B cell (primary cell): ENCODE data around the gene RECK. TPM values are rescaled to one million over a fixed set of nuclear protein-coding genes. Genes with fewer than 3 reads are reported as not detected.

Experiments
- ATAC-seq: fragments of 200-7000 bp; cut with Tn5 transposase; one replicate; pipeline ENCODE4 v1.10.0; 2021; ENCODE audit warnings: low read depth, mild to moderate bottlenecking, moderate number of reproducible peaks, moderate library complexity
- CTCF ChIA-PET: fragments of 350-600 bp; sonication (Branson Sonifier 250); formaldehyde crosslinking; loops from one replicate; lab custom pipeline; 2021; ENCODE audit warnings: antibody characterized with exemption, inconsistent platforms; lab: Charles Lee
- POLR2A ChIA-PET: fragments of 350-600 bp; sonication (Branson Sonifier 250); formaldehyde crosslinking; loops from one replicate; lab custom pipeline; 2021; ENCODE audit warnings: antibody characterized with exemption; lab: Charles Lee
- DNase-seq: peaks from one replicate; pipeline ENCODE4 v3.0.0; 2013
- H2AFZ ChIP-seq: 2 replicates; pipeline ENCODE4 v1.6.1; 2012; ENCODE audit warnings: mild to moderate bottlenecking, low read depth, low read length; ENCODE audit not compliant: insufficient read depth, poor library complexity, severe bottlenecking
- H3K27ac ChIP-seq, 2 donors: 1 replicate in 1 of 2; 2 replicates in 1 of 2; pipeline ENCODE4 v1.5.1; 2012 to 2013; ENCODE audit warnings: low read length in 2 of 2, mild to moderate bottlenecking in 2 of 2, moderate library complexity in 1 of 2
- H3K27me3 ChIP-seq, 4 experiments: fragments of 200-600 bp in 1 of 4; sonication (generic) in 1 of 4; replicated peaks in 1 of 4; 1 replicate in 2 of 4; 2 replicates in 2 of 4; pipeline versions ENCODE4 v1.6.1 to v1.7.0; 2013 to 2016; ENCODE audit warnings: low read length in 3 of 4, mild to moderate bottlenecking in 2 of 4, mixed read lengths in 1 of 4, moderate library complexity in 1 of 4; ENCODE audit not compliant: insufficient read depth in 4 of 4, control insufficient read depth in 3 of 4; ENCODE audit errors: control extremely low read depth in 1 of 4
- H3K36me3 ChIP-seq, 2 experiments: replicated peaks in 1 of 2; 1 replicate in 1 of 2; 2 replicates in 1 of 2; pipeline versions ENCODE4 v1.6.1 to v1.7.1; 2013; ENCODE audit warnings: low read length in 1 of 2; ENCODE audit not compliant: insufficient read depth in 2 of 2, control insufficient read depth in 1 of 2; ENCODE audit errors: control extremely low read depth in 1 of 2, extremely low read depth in 1 of 2
- H3K4me1 ChIP-seq, 2 donors: fragments of 200-600 bp in 1 of 2; sonication (generic) in 1 of 2; 1 replicate in 1 of 2; 2 replicates in 1 of 2; pipeline versions ENCODE4 v1.5.1 to v1.6.1; 2013 to 2017; ENCODE audit warnings: low read length in 2 of 2; ENCODE audit not compliant: control insufficient read depth in 2 of 2, insufficient read depth in 2 of 2
- H3K4me2 ChIP-seq: replicated peaks from 2 replicates; pipeline ENCODE3; 2012; ENCODE audit warnings: mild to moderate bottlenecking, low read depth, low read length; ENCODE audit not compliant: poor library complexity, severe bottlenecking
- H3K4me3 ChIP-seq, 5 experiments: fragments of 200-600 bp in 1 of 5; sonication (generic) in 1 of 5; 1 replicate in 3 of 5; 2 replicates in 2 of 5; pipeline versions ENCODE4 v1.5.1 to v1.7.0; 2011 to 2016; ENCODE audit warnings: low read length in 4 of 5, mild to moderate bottlenecking in 4 of 5, low read depth in 2 of 5, control low read depth in 1 of 5, moderate library complexity in 1 of 5; ENCODE audit not compliant: insufficient read depth in 1 of 5; ENCODE audit errors: control extremely low read depth in 1 of 5, extremely low read depth in 1 of 5
- H3K79me2 ChIP-seq: fragments of 200-600 bp; sonication (generic); one replicate; pipeline ENCODE4 v1.6.0; 2016; ENCODE audit warnings: low read length; ENCODE audit not compliant: control insufficient read depth, insufficient read depth
- H3K9ac ChIP-seq: fragments of 200-600 bp; sonication (generic); 2 replicates; pipeline ENCODE4 v1.6.1; 2017; ENCODE audit warnings: mild to moderate bottlenecking, low read length, moderate library complexity
- H3K9me3 ChIP-seq, 3 donors: one replicate each; pipeline versions ENCODE4 v1.6.1 to v1.7.1; 2013; ENCODE audit warnings: low read length in 2 of 3; ENCODE audit not compliant: control insufficient read depth in 2 of 3, insufficient read depth in 1 of 3; ENCODE audit errors: control extremely low read depth in 1 of 3
- H4K20me1 ChIP-seq: 2 replicates; pipeline ENCODE4 v1.6.0; 2012; ENCODE audit warnings: mild to moderate bottlenecking, low read length; ENCODE audit not compliant: insufficient read depth, control insufficient read depth, poor library complexity, severe bottlenecking
- H3K27ac Mint-ChIP-seq: one replicate; pipeline ENCODE4 v1.8.0; 2021; ENCODE audit warnings: mixed read lengths
- H3K27me3 Mint-ChIP-seq: one replicate; pipeline ENCODE4 v1.8.0; 2021; ENCODE audit warnings: mixed read lengths
- H3K4me1 Mint-ChIP-seq: one replicate; pipeline ENCODE4 v1.8.0; 2021; ENCODE audit warnings: mixed read lengths
- H3K4me3 Mint-ChIP-seq: one replicate; pipeline ENCODE4 v1.8.0; 2021; ENCODE audit warnings: mixed read lengths
- H3K9me3 Mint-ChIP-seq: one replicate; pipeline ENCODE4 v1.8.0; 2022; ENCODE audit warnings: mixed read lengths; ENCODE audit not compliant: insufficient read depth
- CTCF ChIP-seq: fragments of 200-600 bp; IDR thresholded peaks from one replicate; pipeline ENCODE4 v1.8.0; 2022; ENCODE audit warnings: antibody characterized with exemption, mild to moderate bottlenecking
- EZH2 ChIP-seq: IDR thresholded peaks from 2 replicates; pipeline ENCODE4 v1.6.1; 2012; ENCODE audit warnings: borderline replicate concordance, low read depth, mild to moderate bottlenecking, moderate library complexity, low read length; ENCODE audit not compliant: insufficient read depth, poor library complexity, severe bottlenecking
- WGBS: methylation state at CpG from one replicate; pipeline ENCODE4 v1.1.5; 2013; ENCODE audit warnings: missing lambda C conversion rate; ENCODE audit not compliant: insufficient coverage; 5-methylcytosine and 5-hydroxymethylcytosine counted together
- intact Hi-C: fragments of 100-400 bp; cut with micrococcal nuclease; formaldehyde crosslinking; loops from one replicate; pipeline ENCODE4 v1.10.0; 2022
- polyA plus RNA-seq: library from polyadenylated mRNA; depleted of rRNA; stranded (reverse); fragments of >200 nt; gene quantifications from 2 replicates; pipeline ENCODE4 v1.2.3, GENCODE V29; 2012
- total RNA-seq, 2 donors: library from RNA; stranded (reverse); fragments of 120-200 nt in 1 of 2; gene quantifications; 1 replicate in 1 of 2; 2 replicates in 1 of 2; pipeline versions ENCODE4 v1.2.3 to v1.2.4, GENCODE V29; 2013 to 2022

RECK gene
- total and polyA plus RNA-seq, 2 donors (not counting 1 experiment from before 2014, with no cell fraction given), result 5.6 to 7.7 TPM

- POLR2A ChIA-PET, result no interaction called here
Observed at GRCh38 chr9:36145970-36146369, 109.3 kb downstream of the RECK start.

GRCh38 chr9:36146651-36147050 is 109.9 kb downstream of the RECK start:
- Histone ChIP-seq H4K20me1 (peaks cover 6% of the 10 kb centered on the region), H3K4me2 (no peak overlapping the region), H3K27ac (no peak overlapping the region), H3K36me3 (peaks cover 0 to 5% of the 10 kb centered on the region in 2 experiments), H3K9me3 (peaks cover 0 to 9% (median 5%) of the 10 kb centered on the region in 3 donors), H3K27me3 (no peaks in the 10 kb centered on the region), H3K4me3 (no peak overlapping the region), H3K9ac (no peak overlapping the region), H2AFZ (no peak overlapping the region), H3K79me2 (peaks cover 63% of the 10 kb centered on the region), H3K4me1 (peaks cover 51 to 82% of the 10 kb centered on the region in 2 donors)
- ChIA-PET CTCF (interaction anchor here (1.0 kb wide), 1 partner anchor 13 kb away, joined by 3 read pairs; no protein-coding TSS in a partner anchor), POLR2A (no interaction called here)
- peaks cover 81% of the 10 kb centered on the region for H3K4me1 Mint-ChIP-seq
- no peaks in the 10 kb centered on the region for H3K27me3 Mint-ChIP-seq
- H3K9me3 Mint-ChIP-seq, result no peaks in the 10 kb centered on the region
- DNase-seq (no peak), ATAC-seq (no peak)
- H3K4me3 Mint-ChIP-seq, result no peak overlapping the region
- peak overlapping the region; percentile 23 for H3K27ac Mint-ChIP-seq
- no peak for TF ChIP-seq CTCF
- 97% methylated on average over 8 of the region's 10 CpGs for WGBS
- intact Hi-C loops, result no loop called here

More at GRCh38 chr9:36145970-36146369, 109.3 kb downstream of the RECK start:
- Histone ChIP-seq H4K20me1 (peaks cover 6% of the 10 kb centered on the region), H3K4me3 (no peak overlapping the region), H3K36me3 (peaks cover 0 to 8% of the 10 kb centered on the region in 2 experiments), H3K27me3 (no peaks in the 10 kb centered on the region), H3K9ac (no peak overlapping the region), H3K27ac (peak overlapping the region; percentile 85 to 92), H2AFZ (no peak overlapping the region), H3K79me2 (peaks cover 69% of the 10 kb centered on the region), H3K9me3 (peaks cover 0 to 9% (median 5%) of the 10 kb centered on the region in 3 donors), H3K4me2 (peak overlapping the region; percentile 95), H3K4me1 (peaks cover 51 to 82% of the 10 kb centered on the region in 2 donors)
- Mint-ChIP-seq H3K27ac (peak overlapping the region; percentile 99), H3K4me1 (peaks cover 80% of the 10 kb centered on the region), H3K4me3 (peak overlapping the region; percentile 93), H3K27me3 (no peaks in the 10 kb centered on the region), H3K9me3 (no peaks in the 10 kb centered on the region)
- CTCF ChIA-PET, result no interaction called here
- ATAC-seq (no peak), DNase-seq (no peak)
- WGBS, result 96% methylated on average over 4 of the region's 4 CpGs
- TF ChIP-seq EZH2, result no peak
- no peak for TF ChIP-seq CTCF
- intact Hi-C loops, result no loop called here
